ENCODE measurements around the gene LEPR. TPM values are rescaled to one million over a fixed set of nuclear protein-coding genes. Genes with fewer than 3 reads are reported as not detected.

LEPR gene
- total RNA-seq, 4 donors from 2014 or later = 10.3 to 43.3 (median 21.5) TPM

- ATAC-seq (ENCODE audit: low FRiP score) (no peak), DNase-seq (ENCODE audit: low spot score) (no peak)
- TF ChIP-seq CTCF (IDR thresholded peaks at IDR 0.05) = no peak
Measured at GRCh38 chr1:65425006-65425405, 4.5 kb downstream of the LEPR start.

DNA sequence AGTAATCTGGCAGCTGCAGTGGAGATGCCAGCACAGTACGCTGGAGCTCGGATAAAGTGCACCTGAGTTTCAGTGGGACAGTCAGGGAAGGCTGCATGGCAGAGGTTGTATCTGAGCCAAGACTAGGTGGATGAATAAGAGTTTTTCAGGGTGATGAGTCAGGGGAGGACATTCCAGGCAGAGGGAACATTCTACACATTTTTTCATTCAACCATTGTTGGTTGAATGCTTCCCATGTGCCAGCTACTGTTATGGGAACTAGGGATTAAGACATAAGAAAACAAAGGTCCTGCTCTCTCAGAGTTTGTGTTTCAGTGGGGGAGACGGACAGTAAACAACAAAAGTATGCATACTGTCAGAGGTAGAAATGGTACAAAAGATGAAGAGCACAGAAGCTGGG, 5.2 kb downstream of the LEPR start:
- ATAC-seq (ENCODE audit: low FRiP score) (no peak), DNase-seq (ENCODE audit: low spot score) (no peak)
- no peak for TF ChIP-seq CTCF (IDR thresholded peaks at IDR 0.05)

- DNase-seq (ENCODE audit: low spot score) (no peak), ATAC-seq (ENCODE audit: low FRiP score) (no peak)
- no peak for TF ChIP-seq CTCF (IDR thresholded peaks at IDR 0.05)
Measured at GRCh38 chr1:65429078-65429477, 8.6 kb downstream of the LEPR start.

DNA sequence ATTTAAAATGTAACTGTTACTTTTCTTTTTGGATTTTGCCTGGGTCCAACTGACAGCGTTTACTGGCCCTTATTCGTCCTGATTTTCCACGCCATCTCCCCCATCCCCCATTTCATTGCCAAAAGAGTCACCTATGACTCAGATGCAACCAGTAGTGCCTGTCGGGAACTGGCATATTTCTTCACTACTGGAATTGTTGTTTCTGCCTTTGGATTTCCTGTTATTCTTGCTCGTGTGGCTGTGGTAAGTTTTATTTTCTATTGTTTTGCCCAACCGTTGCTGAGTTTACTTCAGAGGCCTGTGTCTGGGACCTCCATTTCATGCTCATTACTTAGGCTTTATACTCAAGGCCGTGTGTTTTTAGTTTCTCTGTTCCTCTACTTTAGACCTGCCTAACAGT, 9.3 kb downstream of the LEPR start:
- TF ChIP-seq CTCF (IDR thresholded peaks at IDR 0.05) = no peak
- ATAC-seq (ENCODE audit: low FRiP score) = peak; percentile 46
- DNase-seq (ENCODE audit: low spot score) = no peak

GRCh38 chr1:65431111-65431705, 10.7 kb downstream of the LEPR start:
- ATAC-seq (ENCODE audit: low FRiP score) = no peak
- no peak for DNase-seq (ENCODE audit: low spot score)
- TF ChIP-seq CTCF (IDR thresholded peaks at IDR 0.05) = no peak

- no peak for ATAC-seq (ENCODE audit: low FRiP score)
- DNase-seq (ENCODE audit: low spot score) = no peak
- TF ChIP-seq CTCF (IDR thresholded peaks at IDR 0.05) = no peak
Measured at GRCh38 chr1:65432918-65433317, 12.4 kb downstream of the LEPR start.

- TF ChIP-seq CTCF (IDR thresholded peaks at IDR 0.05) = no peak
Measured at GRCh38 chr1:65434255-65434654, 13.8 kb downstream of the LEPR start.

More at GRCh38 chr1:65434255-65434654, 13.8 kb downstream of the LEPR start:
- DNase-seq (ENCODE audit: low spot score) (no peak), ATAC-seq (ENCODE audit: low FRiP score) (no peak)

Measured in omental fat pad (tissue), 4 donors.